HepG2 (cell line): Measurements from ENCODE around the gene NTN3. TPM values are rescaled to one million over a fixed set of nuclear protein-coding genes. Genes with fewer than 3 reads are reported as not detected.

ENCODE experiments used
- ATAC-seq: fragments of 200-7000 bp; cut with Tn5 transposase; 3 replicates; pipeline ENCODE4 v1.9.1; 2020; ENCODE audit warnings: mild to moderate bottlenecking, moderate library complexity
- BruUV-seq: library from RNA; stranded (reverse); fragments of 400-500 nt; replicated peaks from 2 replicates; lab custom pipeline; 2021; lab: Mats Ljungman, UMichigan
- CTCF ChIA-PET: fragments of 300-600 bp; formaldehyde crosslinking; extraction: SDS; loops from one replicate; lab custom pipeline; 2021; ENCODE audit warnings: low total read pairs, inconsistent platforms, low intra/inter-chr PET ratio; lab: Yijun Ruan, JAX
- POLR2A ChIA-PET: fragments of 350-600 bp; sonication (Branson Sonifier 250); formaldehyde crosslinking; loops from one replicate; lab custom pipeline; 2020; ENCODE audit warnings: antibody characterized with exemption, inconsistent platforms; lab: Yijun Ruan, JAX
- DNase-seq: peaks from one replicate; pipeline ENCODE4 v3.0.0-alpha.2; 2015; ENCODE audit warnings: low spot score
- FAIRE-seq: peaks from 3 replicates; lab custom pipeline; 2011; peaks lifted over from hg19 to GRCh38; lab: Jason Lieb, UNC
- H2AFZ ChIP-seq: one replicate; pipeline ENCODE4 v1.6.1; 2011; ENCODE audit warnings: low read length, inconsistent platforms
- H3K27ac ChIP-seq: fragments of 300-600 bp; 3 replicates; pipeline ENCODE4 v1.8.0; 2011; ENCODE audit warnings: mixed run types, mild to moderate bottlenecking, mixed read lengths, low read length, inconsistent platforms; ENCODE audit not compliant: insufficient read depth; ENCODE audit errors: extremely low read length
- H3K27me3 ChIP-seq, 2 experiments: fragments of 200-600 bp in 1 of 2; 2 replicates in 1 of 2; 3 replicates in 1 of 2; pipeline versions ENCODE4 v1.6.0 to v1.8.0; 2011; ENCODE audit warnings: low read length in 2 of 2, mild to moderate bottlenecking in 2 of 2, moderate library complexity in 2 of 2, inconsistent platforms in 1 of 2; ENCODE audit not compliant: insufficient read depth in 2 of 2, control insufficient read depth in 1 of 2
- H3K36me3 ChIP-seq, 2 experiments: fragments of 200-600 bp in 1 of 2; replicated peaks in 1 of 2; 2 replicates in 1 of 2; 3 replicates in 1 of 2; pipeline versions ENCODE4 v1.5.1 to v1.8.0; 2011; ENCODE audit warnings: low read length in 2 of 2, inconsistent platforms in 1 of 2; ENCODE audit not compliant: insufficient read depth in 2 of 2, control insufficient read depth in 1 of 2
- H3K4me1 ChIP-seq: 2 replicates; pipeline ENCODE4 v1.5.1; 2012; ENCODE audit warnings: low read length, inconsistent platforms; ENCODE audit not compliant: insufficient read depth
- H3K4me2 ChIP-seq: 2 replicates; pipeline ENCODE4 v1.6.0; 2011; ENCODE audit warnings: low read depth, low read length, inconsistent platforms
- H3K4me3 ChIP-seq, 3 experiments: fragments of 200-600 bp in 1 of 3; sonication (generic), shearing (Covaris generic) in 1 of 3; replicated peaks in 1 of 3; 2 replicates each; pipeline ENCODE4 v1.5.1; 2011 to 2016; ENCODE audit warnings: low read length in 3 of 3, inconsistent platforms in 2 of 3, low read depth in 2 of 3, mild to moderate bottlenecking in 2 of 3, control low read depth in 1 of 3, mixed read lengths in 1 of 3; ENCODE audit not compliant: insufficient read depth in 1 of 3
- H3K79me2 ChIP-seq: one replicate; pipeline ENCODE4 v1.6.1; 2011; ENCODE audit warnings: low read length, inconsistent platforms; ENCODE audit not compliant: insufficient read depth
- H3K9ac ChIP-seq: 2 replicates; pipeline ENCODE4 v1.6.0; 2011; ENCODE audit warnings: mild to moderate bottlenecking, low read depth, low read length, inconsistent platforms; ENCODE audit not compliant: insufficient read depth
- H3K9me3 ChIP-seq: 2 replicates; pipeline ENCODE4 v1.5.1; 2012; ENCODE audit warnings: mild to moderate bottlenecking, low read length
- H4K20me1 ChIP-seq: 2 replicates; pipeline ENCODE4 v1.6.0; 2011; ENCODE audit warnings: inconsistent platforms, mild to moderate bottlenecking, low read length, moderate library complexity; ENCODE audit not compliant: insufficient read depth
- MAFF ChIP-seq: IDR thresholded peaks from 2 replicates; pipeline ENCODE4 v1.6.1; 2011; ENCODE audit warnings: low read depth, low read length, improper control_type of control experiment
- PAXIP1 ChIP-seq: sonication (generic); formaldehyde crosslinking; conservative IDR thresholded peaks from 2 replicates; pipeline ENCODE4 v1.4.0; 2020; ENCODE audit warnings: mild to moderate bottlenecking, missing genetic modification reagents, moderate library complexity
- RARG ChIP-seq: sonication (generic); formaldehyde crosslinking; IDR thresholded peaks from 2 replicates; pipeline ENCODE4 v1.4.0; 2020; ENCODE audit warnings: low read depth, mild to moderate bottlenecking, missing genetic modification reagents
- ZNF749 ChIP-seq: sonication (generic); formaldehyde crosslinking; IDR thresholded peaks from 2 replicates; pipeline ENCODE4 v1.8.0; 2022; ENCODE audit warnings: mild to moderate bottlenecking, missing genetic modification reagents, moderate library complexity, borderline replicate concordance
- WGBS: methylation state at CpG from one replicate; pipeline ENCODE4 v1.1.6; 2017; ENCODE audit warnings: low lambda C conversion rate; 5-methylcytosine and 5-hydroxymethylcytosine counted together
- in situ Hi-C: cut with HindIII; loops from 2 replicates; pipeline ENCODE4 v1.10.0; 2017; ENCODE audit warnings: low pct_unique_long_range_greater_than_20kb; ENCODE audit not compliant: extremely low pct_ligation_motif_present
- intact Hi-C: fragments of 100-400 bp; cut with micrococcal nuclease; formaldehyde crosslinking; loops from one replicate; pipeline ENCODE4 v1.10.0; 2022; ENCODE audit not compliant: unreplicated experiment
- polyA plus RNA-seq, 8 experiments: library from polyadenylated mRNA; depleted of rRNA in 3 of 8; stranded (reverse) in 7 of 8; unstranded in 1 of 8; fragments of >200 nt; fragmentation: Illumina TruSeq in 4 of 8; extraction: Trizol in 4 of 8; gene quantifications; 2 replicates each; pipeline versions ENCODE4 v1.2.1 to v1.2.3, GENCODE V29; 2011 to 2016; ENCODE audit warnings: low read depth in 4 of 8, missing spikeins in 1 of 8, mixed read lengths in 1 of 8; ENCODE audit not compliant: insufficient read depth in 1 of 8
- total RNA-seq, 5 experiments: library from RNA; depleted of rRNA; stranded (reverse); fragments of >200 nt; fragmentation: Illumina TruSeq; extraction: Trizol; gene quantifications; 2 replicates each; pipeline ENCODE4 v1.2.3, GENCODE V29; 2016; ENCODE audit warnings: low read depth in 1 of 5

The NTN3 gene
- total and polyA plus RNA-seq, 2 of the 13 experiments (the other 11 are each of a cell fraction or from before 2014, with no cell fraction given): 0.09 to 0.20 TPM

- DNase-seq: no peak
- POLR2A ChIA-PET: interaction anchor here (1.5 kb wide), 1 partner anchor 25 kb away, joined by 3 read pairs; the partner anchor contains the start of gene ATP6V0C
Observed at GRCh38 chr16:2487903-2488531, 16.9 kb downstream of the NTN3 start.

More at GRCh38 chr16:2487903-2488531, 16.9 kb downstream of the NTN3 start:
- Histone ChIP-seq H4K20me1 (peaks cover 31% of the 10 kb centered on the region), H3K9me3 (no peaks in the 10 kb centered on the region), H3K4me1 (peaks cover 56% of the 10 kb centered on the region), H3K36me3 (peaks cover 0 to 2% of the 10 kb centered on the region in 2 experiments; a peak in 1 of 5 replicates), H3K27me3 (no peaks in the 10 kb centered on the region), H3K27ac (no peak overlapping the region), H2AFZ (no peak overlapping the region), H3K4me3 (no peak overlapping the region), H3K79me2 (peaks cover 26% of the 10 kb centered on the region), H3K4me2 (no peak overlapping the region), H3K9ac (no peak overlapping the region)
- in situ Hi-C loops: no loop called here
- CTCF ChIA-PET: no interaction called here
- no peak for ATAC-seq
- FAIRE-seq: no peak
- 99% methylated on average over 14 of the region's 15 CpGs for WGBS
- no TSS peak for BruUV-seq
- intact Hi-C loops: no loop called here
- TF ChIP-seq MAFF (no peak), PAXIP1 (no peak), ZNF749 (CRISPR knock-in tag) (no peak), RARG (CRISPR knock-in tag) (no peak)
